ENCODE results near the gene MED25.

MED25 gene

GRCh38 chr19:49801401-49801888, 16.6 kb upstream of the MED25 start:
- H3K36me3 ChIP-seq (ENCODE audit: control insufficient read depth in 1 of 2, insufficient read depth in 2 of 2, low read depth in 1 of 2, low read length in 2 of 2), result peaks cover 84 to 94% of the 10 kb centered on the region in 2 experiments
- H3K4me1 ChIP-seq (ENCODE audit: control insufficient read depth, insufficient read depth, low read depth, low read length), result peaks cover 3% of the 10 kb centered on the region
- DNase-seq, result no peak
- WGBS, result 92% methylated on average over 30 of the region's 32 CpGs
- H2AFZ ChIP-seq (ENCODE audit: low read depth, low read length), result no peak overlapping the region
- H2BK120ac ChIP-seq (ENCODE audit: low read depth, low read length), result no peak overlapping the region
- H3K79me1 ChIP-seq (replicated peaks; ENCODE audit: low read length, poor library complexity, severe bottlenecking), result peaks cover 24% of the 10 kb centered on the region
- H3K14ac ChIP-seq (ENCODE audit: low read length in 2 of 2), result peak overlapping the region in 1 of 2 experiments; percentile 36
- H3K4ac ChIP-seq (ENCODE audit: low read depth in 1 of 2, low read length in 2 of 2), result no peak overlapping the region
- H2BK12ac ChIP-seq (ENCODE audit: low read length in 2 of 2), result no peak overlapping the region
- H2BK15ac ChIP-seq (ENCODE audit: low read depth, poor library complexity, severe bottlenecking), result no peak overlapping the region
- no peak overlapping the region for H2AK5ac ChIP-seq (ENCODE audit: low read length, severe bottlenecking)
- no peak overlapping the region for H3K18ac ChIP-seq (ENCODE audit: low read depth in 1 of 2, low read length in 2 of 2)
- H3K9ac ChIP-seq (ENCODE audit: low read length), result peak overlapping the region; percentile 62
- H3K4me2 ChIP-seq (ENCODE audit: low read length, poor library complexity, severe bottlenecking), result no peak overlapping the region
- no peak overlapping the region for H3K27ac ChIP-seq (ENCODE audit: low read length, poor library complexity, severe bottlenecking)
- no peak overlapping the region for H4K8ac ChIP-seq (ENCODE audit: low read length)
- H3K4me3 ChIP-seq (ENCODE audit: insufficient read depth in 1 of 2, low read depth in 1 of 2, low read length in 2 of 2), result peak overlapping the region in 1 of 2 experiments; percentile 63
- H3K23ac ChIP-seq (ENCODE audit: low read length in 2 of 2), result no peak overlapping the region
- H4K91ac ChIP-seq (ENCODE audit: low read length), result no peak overlapping the region
- no peaks in the 10 kb centered on the region for H3K27me3 ChIP-seq (ENCODE audit: control insufficient read depth in 1 of 2, insufficient read depth in 1 of 2, low read length in 2 of 2)
- H3K9me3 ChIP-seq (ENCODE audit: control insufficient read depth, low read length), result no peaks in the 10 kb centered on the region
- no peak overlapping the region for H2BK5ac ChIP-seq (ENCODE audit: low read depth, low read length, poor library complexity, severe bottlenecking)

- H4K91ac ChIP-seq (ENCODE audit: low read length), result peak overlapping the region; percentile 2
- peaks cover 82 to 94% of the 10 kb centered on the region in 2 experiments for H3K36me3 ChIP-seq (ENCODE audit: control insufficient read depth in 1 of 2, insufficient read depth in 2 of 2, low read depth in 1 of 2, low read length in 2 of 2)
- H2BK5ac ChIP-seq (ENCODE audit: low read depth, low read length, poor library complexity, severe bottlenecking), result no peak overlapping the region
- peak overlapping the region in 1 of 2 experiments; percentile 63 for H3K4me3 ChIP-seq (ENCODE audit: insufficient read depth in 1 of 2, low read depth in 1 of 2, low read length in 2 of 2)
- peak overlapping the region in 1 of 2 experiments; percentile 89 for H3K18ac ChIP-seq (ENCODE audit: low read depth in 1 of 2, low read length in 2 of 2)
- H2AK5ac ChIP-seq (ENCODE audit: low read length, severe bottlenecking), result no peak overlapping the region
- H3K27me3 ChIP-seq (ENCODE audit: control insufficient read depth in 1 of 2, insufficient read depth in 1 of 2, low read length in 2 of 2), result no peaks in the 10 kb centered on the region
- peak overlapping the region in 1 of 2 experiments; percentile 9 for H3K23ac ChIP-seq (ENCODE audit: low read length in 2 of 2)
- WGBS, result 46% methylated on average over 38 of the region's 38 CpGs
- no peak overlapping the region for H2BK120ac ChIP-seq (ENCODE audit: low read depth, low read length)
- H2BK15ac ChIP-seq (ENCODE audit: low read depth, poor library complexity, severe bottlenecking), result no peak overlapping the region
- H3K79me1 ChIP-seq (replicated peaks; ENCODE audit: low read length, poor library complexity, severe bottlenecking), result peaks cover 23% of the 10 kb centered on the region
- H3K9ac ChIP-seq (ENCODE audit: low read length), result peak overlapping the region; percentile 62
- peak overlapping the region in 1 of 2 experiments; percentile 36 for H3K14ac ChIP-seq (ENCODE audit: low read length in 2 of 2)
- peak overlapping the region in 1 of 2 experiments; percentile 75 for H2BK12ac ChIP-seq (ENCODE audit: low read length in 2 of 2)
- no peak overlapping the region for H2AFZ ChIP-seq (ENCODE audit: low read depth, low read length)
- no peak overlapping the region for H3K4me2 ChIP-seq (ENCODE audit: low read length, poor library complexity, severe bottlenecking)
- H3K27ac ChIP-seq (ENCODE audit: low read length, poor library complexity, severe bottlenecking), result no peak overlapping the region
- no peak overlapping the region for H3K4ac ChIP-seq (ENCODE audit: low read depth in 1 of 2, low read length in 2 of 2)
- peaks cover 3% of the 10 kb centered on the region for H3K4me1 ChIP-seq (ENCODE audit: control insufficient read depth, insufficient read depth, low read depth, low read length)
- peak; percentile 86 for DNase-seq
- H4K8ac ChIP-seq (ENCODE audit: low read length), result peak overlapping the region; percentile 30
- no peaks in the 10 kb centered on the region for H3K9me3 ChIP-seq (ENCODE audit: control insufficient read depth, low read length)
Measured at GRCh38 chr19:49801966-49802661, 16.0 kb upstream of the MED25 start.

GRCh38 chr19:49802836-49803528, 15.1 kb upstream of the MED25 start:
- Histone ChIP-seq H3K4me3 (ENCODE audit: insufficient read depth in 1 of 2, low read depth in 1 of 2, low read length in 2 of 2) (no peak overlapping the region), H3K4ac (ENCODE audit: low read depth in 1 of 2, low read length in 2 of 2) (no peak overlapping the region), H4K91ac (ENCODE audit: low read length) (peak overlapping the region; percentile 11), H3K18ac (ENCODE audit: low read depth in 1 of 2, low read length in 2 of 2) (no peak overlapping the region), H2BK12ac (ENCODE audit: low read length in 2 of 2) (no peak overlapping the region), H2AK5ac (ENCODE audit: low read length, severe bottlenecking) (no peak overlapping the region), H3K14ac (ENCODE audit: low read length in 2 of 2) (no peak overlapping the region), H3K27ac (ENCODE audit: low read length, poor library complexity, severe bottlenecking) (no peak overlapping the region), H3K27me3 (ENCODE audit: control insufficient read depth in 1 of 2, insufficient read depth in 1 of 2, low read length in 2 of 2) (no peaks in the 10 kb centered on the region), H2AFZ (ENCODE audit: low read depth, low read length) (no peak overlapping the region), H3K36me3 (ENCODE audit: control insufficient read depth in 1 of 2, insufficient read depth in 2 of 2, low read depth in 1 of 2, low read length in 2 of 2) (peaks cover 84 to 99% of the 10 kb centered on the region in 2 experiments), H4K8ac (ENCODE audit: low read length) (no peak overlapping the region), H3K9me3 (ENCODE audit: control insufficient read depth, low read length) (no peaks in the 10 kb centered on the region), H3K4me1 (ENCODE audit: control insufficient read depth, insufficient read depth, low read depth, low read length) (peaks cover 3% of the 10 kb centered on the region), H2BK120ac (ENCODE audit: low read depth, low read length) (no peak overlapping the region), H3K4me2 (ENCODE audit: low read length, poor library complexity, severe bottlenecking) (no peak overlapping the region), H3K79me1 (replicated peaks; ENCODE audit: low read length, poor library complexity, severe bottlenecking) (peaks cover 20% of the 10 kb centered on the region), H2BK5ac (ENCODE audit: low read depth, low read length, poor library complexity, severe bottlenecking) (no peak overlapping the region), H3K9ac (ENCODE audit: low read length) (peak overlapping the region; percentile 38), H2BK15ac (ENCODE audit: low read depth, poor library complexity, severe bottlenecking) (no peak overlapping the region), H3K23ac (ENCODE audit: low read length in 2 of 2) (no peak overlapping the region)
- WGBS, result 92% methylated on average over 22 of the region's 24 CpGs
- DNase-seq, result no peak

- Histone ChIP-seq H3K4ac (ENCODE audit: low read depth in 1 of 2, low read length in 2 of 2) (no peak overlapping the region), H2AFZ (ENCODE audit: low read depth, low read length) (no peak overlapping the region), H3K36me3 (ENCODE audit: control insufficient read depth in 1 of 2, insufficient read depth in 2 of 2, low read depth in 1 of 2, low read length in 2 of 2) (peaks cover 82 to 99% of the 10 kb centered on the region in 2 experiments), H3K18ac (ENCODE audit: low read depth in 1 of 2, low read length in 2 of 2) (no peak overlapping the region), H2BK15ac (ENCODE audit: low read depth, poor library complexity, severe bottlenecking) (no peak overlapping the region), H2BK5ac (ENCODE audit: low read depth, low read length, poor library complexity, severe bottlenecking) (no peak overlapping the region), H3K14ac (ENCODE audit: low read length in 2 of 2) (no peak overlapping the region), H4K8ac (ENCODE audit: low read length) (no peak overlapping the region), H3K27me3 (ENCODE audit: control insufficient read depth in 1 of 2, insufficient read depth in 1 of 2, low read length in 2 of 2) (no peaks in the 10 kb centered on the region), H4K91ac (ENCODE audit: low read length) (peak overlapping the region; percentile 11), H3K4me2 (ENCODE audit: low read length, poor library complexity, severe bottlenecking) (no peak overlapping the region), H3K4me1 (ENCODE audit: control insufficient read depth, insufficient read depth, low read depth, low read length) (peaks cover 7% of the 10 kb centered on the region), H3K79me1 (replicated peaks; ENCODE audit: low read length, poor library complexity, severe bottlenecking) (peaks cover 15% of the 10 kb centered on the region), H3K9me3 (ENCODE audit: control insufficient read depth, low read length) (no peaks in the 10 kb centered on the region), H2AK5ac (ENCODE audit: low read length, severe bottlenecking) (no peak overlapping the region), H2BK120ac (ENCODE audit: low read depth, low read length) (no peak overlapping the region), H3K27ac (ENCODE audit: low read length, poor library complexity, severe bottlenecking) (no peak overlapping the region), H2BK12ac (ENCODE audit: low read length in 2 of 2) (no peak overlapping the region), H3K4me3 (ENCODE audit: insufficient read depth in 1 of 2, low read depth in 1 of 2, low read length in 2 of 2) (no peak overlapping the region), H3K23ac (ENCODE audit: low read length in 2 of 2) (no peak overlapping the region), H3K9ac (ENCODE audit: low read length) (no peak overlapping the region)
- DNase-seq, result no peak
- 96% methylated on average over 6 of the region's 6 CpGs for WGBS
Measured at GRCh38 chr19:49803529-49803856, 14.6 kb upstream of the MED25 start.
